MM.1S (cell line): ENCODE measurements around the gene VAPA.

Experiments used
- DNase-seq: peaks from one replicate; pipeline ENCODE4 v3.0.0-alpha.2; 2015
- H2AFZ ChIP-seq: fragments of 300-600 bp; sonication (generic); 2 replicates; pipeline ENCODE4 v1.6.0; 2016; ENCODE audit warnings: antibody characterized with exemption, low read length
- H3F3A ChIP-seq: fragments of 300-600 bp; sonication (generic); 2 replicates; pipeline ENCODE4 v1.6.1; 2016; ENCODE audit warnings: mild to moderate bottlenecking, antibody characterized with exemption, low read length, moderate library complexity, mixed read lengths; ENCODE audit not compliant: insufficient read depth
- H3K27ac ChIP-seq: fragments of 300-600 bp; sonication (generic); 2 replicates; pipeline ENCODE4 v1.5.1; 2016; ENCODE audit warnings: mild to moderate bottlenecking, low read length
- H3K27me3 ChIP-seq: fragments of 300-600 bp; sonication (generic); replicated peaks from 2 replicates; pipeline ENCODE4 v1.6.0; 2016; ENCODE audit warnings: low read length; ENCODE audit not compliant: insufficient read depth
- H3K36me3 ChIP-seq: fragments of 300-600 bp; sonication (generic); replicated peaks from 2 replicates; pipeline ENCODE4 v1.6.1; 2016; ENCODE audit warnings: mild to moderate bottlenecking, low read length, mixed read lengths; ENCODE audit not compliant: insufficient read depth
- H3K4me1 ChIP-seq: fragments of 300-600 bp; sonication (generic); 2 replicates; pipeline ENCODE4 v1.6.1; 2016; ENCODE audit warnings: low read length, mixed read lengths
- H3K4me2 ChIP-seq: fragments of 300-600 bp; sonication (generic); 2 replicates; pipeline ENCODE4 v1.6.0; 2016; ENCODE audit warnings: low read depth, low read length
- H3K4me3 ChIP-seq: fragments of 300-600 bp; sonication (generic); 2 replicates; pipeline ENCODE4 v1.5.1; 2016; ENCODE audit warnings: low read length, mixed read lengths
- H3K79me2 ChIP-seq: fragments of 300-600 bp; sonication (generic); 2 replicates; pipeline ENCODE4 v1.6.1; 2016; ENCODE audit warnings: mixed run types, low read length, mixed read lengths
- H3K9ac ChIP-seq: fragments of 300-600 bp; sonication (generic); 2 replicates; pipeline ENCODE4 v1.6.1; 2016; ENCODE audit warnings: low read length, mixed read lengths
- H3K9me2 ChIP-seq: fragments of 300-600 bp; sonication (generic); replicated peaks from 2 replicates; pipeline ENCODE4 v1.6.1; 2016; ENCODE audit warnings: mild to moderate bottlenecking, low read length, mixed read lengths; ENCODE audit not compliant: insufficient read depth
- H3K9me3 ChIP-seq: fragments of 300-600 bp; sonication (generic); replicated peaks from 2 replicates; pipeline ENCODE4 v1.6.1; 2016; ENCODE audit warnings: mild to moderate bottlenecking, low read length, mixed read lengths; ENCODE audit not compliant: insufficient read depth
- H4K20me1 ChIP-seq: fragments of 300-600 bp; sonication (generic); 2 replicates; pipeline ENCODE4 v1.6.1; 2016; ENCODE audit warnings: mild to moderate bottlenecking, low read length, moderate library complexity, mixed read lengths; ENCODE audit not compliant: insufficient read depth
- EZH2 ChIP-seq: fragments of 300-600 bp; sonication (generic); optimal IDR thresholded peaks from 2 replicates; pipeline ENCODE3; 2017; ENCODE audit warnings: low read depth, mild to moderate bottlenecking, antibody characterized with exemption, low read length, mixed read lengths
- EZH2phosphoT487 ChIP-seq: fragments of 300-600 bp; sonication (generic); IDR thresholded peaks from 2 replicates; pipeline ENCODE4 v1.6.1; 2018; ENCODE audit warnings: antibody characterized with exemption, low read length
- TF ChIP-seq, protein P1 (sequence below): fragments of 300-600 bp; sonication (generic); IDR thresholded peaks from 2 replicates; pipeline ENCODE4 v1.5.1; 2016; ENCODE audit warnings: antibody characterized with exemption, low read length, mixed read lengths

Gene VAPA, protein sequence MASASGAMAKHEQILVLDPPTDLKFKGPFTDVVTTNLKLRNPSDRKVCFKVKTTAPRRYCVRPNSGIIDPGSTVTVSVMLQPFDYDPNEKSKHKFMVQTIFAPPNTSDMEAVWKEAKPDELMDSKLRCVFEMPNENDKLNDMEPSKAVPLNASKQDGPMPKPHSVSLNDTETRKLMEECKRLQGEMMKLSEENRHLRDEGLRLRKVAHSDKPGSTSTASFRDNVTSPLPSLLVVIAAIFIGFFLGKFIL

DNA sequence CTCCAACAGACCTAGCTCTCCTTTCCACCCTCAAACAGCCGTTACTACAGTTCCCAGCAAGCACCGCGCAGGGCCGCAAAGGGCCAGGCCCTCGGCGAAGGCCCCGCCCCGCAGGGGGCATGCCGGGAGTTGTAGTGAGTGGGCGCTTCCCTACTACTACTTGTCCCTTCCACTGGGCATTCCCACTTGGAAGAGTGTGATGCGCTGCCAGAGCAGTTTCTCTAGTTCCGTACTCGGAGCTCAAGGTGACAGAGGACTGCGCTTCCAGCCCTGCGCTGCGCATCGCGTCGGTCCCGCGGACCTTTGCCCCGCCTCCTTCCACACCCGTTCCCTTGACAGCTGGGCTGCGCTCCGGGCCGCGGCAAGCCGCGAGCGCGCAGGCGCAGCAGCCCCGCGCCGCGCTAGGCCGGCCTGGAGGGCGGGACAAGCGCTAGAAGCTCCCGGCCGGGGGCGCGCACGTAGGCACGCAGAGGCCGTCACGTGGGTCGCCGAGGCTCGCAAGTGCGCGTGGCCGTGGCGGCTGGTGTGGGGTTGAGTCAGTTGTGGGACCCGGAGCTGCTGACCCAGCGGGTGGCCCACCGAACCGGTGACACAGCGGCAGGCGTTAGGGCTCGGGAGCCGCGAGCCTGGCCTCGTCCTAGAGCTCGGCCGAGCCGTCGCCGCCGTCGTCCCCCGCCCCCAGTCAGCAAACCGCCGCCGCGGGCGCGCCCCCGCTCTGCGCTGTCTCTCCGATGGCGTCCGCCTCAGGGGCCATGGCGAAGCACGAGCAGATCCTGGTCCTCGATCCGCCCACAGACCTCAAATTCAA is at the start of gene VAPA:
Gene VAPA (plus strand): TSS at position 491 of the 808 bp plus-strand sequence. CDS start 241 bp downstream, at position 732.
- Histone ChIP-seq H3K79me2 (peaks cover 46% of the 10 kb centered on the region), H3K36me3 (no peaks in the 10 kb centered on the region), H3F3A (peaks cover 9% of the 10 kb centered on the region; the same call in 1 of the 2 replicates), H2AFZ (peak within 1 kb of the TSS; percentile 93), H3K9me2 (no peaks in the 10 kb centered on the region), H4K20me1 (peaks cover 36% of the 10 kb centered on the region), H3K4me1 (peaks cover 26% of the 10 kb centered on the region), H3K4me2 (peak within 1 kb of the TSS; percentile 94), H3K4me3 (peak within 1 kb of the TSS; percentile 94), H3K27me3 (no peaks in the 10 kb centered on the region), H3K27ac (peak within 1 kb of the TSS; percentile 88), H3K9me3 (no peaks in the 10 kb centered on the region), H3K9ac (peak within 1 kb of the TSS; percentile 96)
- peak; percentile 96 for DNase-seq
- TF ChIP-seq, protein P1, sequence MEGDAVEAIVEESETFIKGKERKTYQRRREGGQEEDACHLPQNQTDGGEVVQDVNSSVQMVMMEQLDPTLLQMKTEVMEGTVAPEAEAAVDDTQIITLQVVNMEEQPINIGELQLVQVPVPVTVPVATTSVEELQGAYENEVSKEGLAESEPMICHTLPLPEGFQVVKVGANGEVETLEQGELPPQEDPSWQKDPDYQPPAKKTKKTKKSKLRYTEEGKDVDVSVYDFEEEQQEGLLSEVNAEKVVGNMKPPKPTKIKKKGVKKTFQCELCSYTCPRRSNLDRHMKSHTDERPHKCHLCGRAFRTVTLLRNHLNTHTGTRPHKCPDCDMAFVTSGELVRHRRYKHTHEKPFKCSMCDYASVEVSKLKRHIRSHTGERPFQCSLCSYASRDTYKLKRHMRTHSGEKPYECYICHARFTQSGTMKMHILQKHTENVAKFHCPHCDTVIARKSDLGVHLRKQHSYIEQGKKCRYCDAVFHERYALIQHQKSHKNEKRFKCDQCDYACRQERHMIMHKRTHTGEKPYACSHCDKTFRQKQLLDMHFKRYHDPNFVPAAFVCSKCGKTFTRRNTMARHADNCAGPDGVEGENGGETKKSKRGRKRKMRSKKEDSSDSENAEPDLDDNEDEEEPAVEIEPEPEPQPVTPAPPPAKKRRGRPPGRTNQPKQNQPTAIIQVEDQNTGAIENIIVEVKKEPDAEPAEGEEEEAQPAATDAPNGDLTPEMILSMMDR: no peak
- no peak for TF ChIP-seq EZH2phosphoT487
- no peak for TF ChIP-seq EZH2

DNA sequence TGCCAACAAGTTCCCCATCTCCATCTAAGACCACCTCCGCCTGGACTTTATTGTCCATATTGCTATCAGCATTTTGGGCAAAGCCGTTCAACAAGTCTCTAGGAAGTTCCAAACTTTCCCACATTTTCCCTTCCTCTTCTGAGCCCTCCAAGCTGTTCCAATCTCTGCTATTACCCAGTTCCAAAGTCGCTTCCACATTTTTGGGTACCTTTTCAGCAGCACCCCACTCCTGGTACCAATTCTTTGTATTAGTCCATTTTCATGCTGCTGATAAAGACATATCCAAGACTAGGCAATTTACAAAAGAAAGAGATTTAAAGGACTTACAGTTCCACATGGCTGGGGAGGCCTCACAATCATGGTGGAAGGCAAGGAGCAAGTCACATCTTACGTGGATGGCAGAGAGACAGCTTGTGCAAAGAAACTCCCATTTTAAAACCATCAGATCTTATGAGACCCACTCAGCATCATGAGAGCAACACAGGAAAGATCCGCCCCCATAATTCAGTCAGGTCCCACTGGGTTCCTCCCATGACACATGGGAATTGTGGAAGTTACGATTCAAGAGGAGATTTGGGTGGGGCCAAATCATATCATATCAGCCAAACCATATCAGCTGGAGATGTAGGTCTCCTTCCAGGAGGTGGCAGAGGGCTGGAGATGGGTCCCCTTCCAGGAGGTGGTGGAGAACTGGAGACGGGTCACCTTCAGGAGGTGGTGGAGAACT is 47.9 kb upstream of the VAPA start:
- H2AFZ ChIP-seq: no peak overlapping the region
- H3K9me3 ChIP-seq: no peaks in the 10 kb centered on the region
- H3K4me2 ChIP-seq: no peak overlapping the region
- H3F3A ChIP-seq: 0 out of 2 replicates have a peak, but pooled peaks cover 4% of the 10 kb centered on the region
- no peaks in the 10 kb centered on the region for H3K36me3 ChIP-seq
- H3K79me2 ChIP-seq: no peaks in the 10 kb centered on the region
- H3K9ac ChIP-seq: no peak overlapping the region
- no peaks in the 10 kb centered on the region for H3K27me3 ChIP-seq
- H3K27ac ChIP-seq: no peak overlapping the region
- no peak for DNase-seq
- TF ChIP-seq, protein P1: no peak
- TF ChIP-seq EZH2phosphoT487 (no peak), EZH2 (no peak)
- H3K4me3 ChIP-seq: no peak overlapping the region
- H4K20me1 ChIP-seq: no peaks in the 10 kb centered on the region
- H3K9me2 ChIP-seq: no peaks in the 10 kb centered on the region
- H3K4me1 ChIP-seq: peaks cover 18% of the 10 kb centered on the region

DNA sequence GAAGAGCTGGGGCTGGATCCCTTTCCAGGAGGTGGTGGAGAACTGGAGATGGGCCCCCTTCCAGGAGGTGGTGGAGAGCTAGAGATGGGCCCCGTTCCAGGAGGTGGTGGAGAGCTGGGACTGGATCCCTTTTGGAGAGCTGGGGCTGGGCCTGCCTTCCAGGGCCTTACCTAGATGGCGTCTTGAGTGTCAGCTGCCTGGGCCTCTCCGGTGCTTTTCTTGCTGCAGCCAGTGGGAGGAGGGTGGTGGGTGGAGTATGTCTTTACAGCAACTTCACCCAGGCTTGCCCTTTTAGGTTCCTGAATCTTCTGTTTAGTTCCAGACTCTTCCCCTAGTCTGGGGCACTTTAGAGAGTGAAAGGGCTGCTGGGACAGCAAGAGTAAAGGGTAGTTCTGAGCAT is 47.2 kb upstream of the VAPA start:
- TF ChIP-seq, protein P1: no peak
- TF ChIP-seq EZH2 (no peak), EZH2phosphoT487 (no peak)
- peaks cover 14% of the 10 kb centered on the region for H3K4me1 ChIP-seq
- H3K27ac ChIP-seq: no peak overlapping the region

More for the DNA sequence above, 47.2 kb upstream of the VAPA start:
- Histone ChIP-seq H3K9me2 (no peaks in the 10 kb centered on the region), H4K20me1 (no peaks in the 10 kb centered on the region), H3K4me3 (no peak overlapping the region), H3K9ac (no peak overlapping the region), H3K79me2 (no peaks in the 10 kb centered on the region), H3K27me3 (no peaks in the 10 kb centered on the region), H2AFZ (no peak overlapping the region), H3K4me2 (no peak overlapping the region), H3K36me3 (no peaks in the 10 kb centered on the region), H3F3A (0 out of 2 replicates have a peak, but pooled peaks cover under 1% of the 10 kb centered on the region), H3K9me3 (no peaks in the 10 kb centered on the region)
- DNase-seq: no peak
